Inferior parietal cortex (tissue), 1 donor: ENCODE data around the gene FRMD4A.
"Not testable (repeated sequence)": the region's sequence is repeated elsewhere in the genome, so short reads cannot be mapped to it uniquely, and the experiment has no call there.

Experiments
- DNase-seq: peaks from one replicate; pipeline ENCODE4 v3.0.0-alpha.2; 2016; ENCODE audit errors: extremely low spot score

Gene FRMD4A

DNA sequence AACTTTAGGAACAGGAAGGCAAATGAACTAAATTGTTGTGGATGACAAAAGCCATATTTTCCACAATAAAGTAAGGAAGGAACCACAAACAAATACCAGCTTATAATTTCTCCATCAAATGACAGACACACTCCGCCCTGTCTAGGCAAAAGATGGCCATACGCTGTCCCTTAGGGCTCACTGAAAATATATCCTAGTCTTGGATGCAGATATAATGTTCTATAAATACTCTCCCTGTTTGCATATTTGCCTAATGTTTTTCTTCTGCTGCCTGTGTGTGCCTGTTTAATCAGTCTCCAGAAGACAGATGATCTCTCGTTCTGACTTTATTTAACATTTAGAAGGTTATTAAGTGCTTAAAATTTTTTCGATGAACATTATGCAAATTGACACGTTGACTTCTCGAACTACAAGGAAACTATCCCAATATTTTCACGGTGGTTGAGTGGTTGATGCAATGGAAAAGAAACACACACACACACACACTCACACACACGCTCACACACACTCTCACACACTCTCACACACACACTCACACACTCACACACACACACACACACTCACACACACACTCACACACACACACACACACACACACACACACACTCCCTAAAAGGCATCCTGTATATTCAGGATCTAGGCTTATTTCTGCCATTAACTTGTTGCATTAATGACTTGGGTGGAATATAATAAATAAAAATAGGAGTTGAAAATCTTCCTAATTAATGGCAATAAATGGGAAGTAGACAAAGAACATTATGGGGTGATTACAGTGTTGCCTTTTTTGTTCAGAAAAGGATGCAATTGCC, 446.9 kb downstream of the FRMD4A start:
- no peak for DNase-seq

DNA sequence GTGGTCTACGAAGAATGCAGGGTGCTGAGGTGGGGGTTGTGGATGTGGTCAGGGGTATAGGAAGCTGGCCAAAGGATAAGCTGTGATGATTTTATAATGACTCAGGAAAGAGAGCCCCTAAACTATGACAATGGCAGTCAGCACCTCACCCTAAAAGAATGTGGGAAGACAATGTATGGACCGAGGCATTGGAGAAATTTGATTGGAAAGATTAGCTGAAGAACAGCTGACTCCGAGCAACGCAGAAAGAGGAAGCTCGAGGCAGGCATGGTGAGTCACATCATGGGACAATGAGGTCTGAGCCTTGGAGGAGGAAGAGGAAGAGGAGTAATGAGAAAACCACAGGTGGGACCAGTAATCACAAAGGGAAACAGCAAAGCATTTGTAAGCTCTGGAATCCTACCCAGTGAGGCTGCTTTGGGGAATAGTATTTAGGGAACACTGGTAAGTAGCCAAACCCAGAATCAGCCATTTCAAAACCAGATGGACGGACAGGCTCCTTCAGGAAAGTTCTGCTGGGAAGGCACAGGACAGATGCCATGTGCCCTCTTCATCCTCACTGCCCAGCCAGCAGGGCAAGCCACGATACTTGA, 448.5 kb downstream of the FRMD4A start:
- DNase-seq: no peak

- no peak for DNase-seq
These were observed 450.0 kb downstream of the FRMD4A start for GRCh38 chr10:13880760-13881159.

DNA sequence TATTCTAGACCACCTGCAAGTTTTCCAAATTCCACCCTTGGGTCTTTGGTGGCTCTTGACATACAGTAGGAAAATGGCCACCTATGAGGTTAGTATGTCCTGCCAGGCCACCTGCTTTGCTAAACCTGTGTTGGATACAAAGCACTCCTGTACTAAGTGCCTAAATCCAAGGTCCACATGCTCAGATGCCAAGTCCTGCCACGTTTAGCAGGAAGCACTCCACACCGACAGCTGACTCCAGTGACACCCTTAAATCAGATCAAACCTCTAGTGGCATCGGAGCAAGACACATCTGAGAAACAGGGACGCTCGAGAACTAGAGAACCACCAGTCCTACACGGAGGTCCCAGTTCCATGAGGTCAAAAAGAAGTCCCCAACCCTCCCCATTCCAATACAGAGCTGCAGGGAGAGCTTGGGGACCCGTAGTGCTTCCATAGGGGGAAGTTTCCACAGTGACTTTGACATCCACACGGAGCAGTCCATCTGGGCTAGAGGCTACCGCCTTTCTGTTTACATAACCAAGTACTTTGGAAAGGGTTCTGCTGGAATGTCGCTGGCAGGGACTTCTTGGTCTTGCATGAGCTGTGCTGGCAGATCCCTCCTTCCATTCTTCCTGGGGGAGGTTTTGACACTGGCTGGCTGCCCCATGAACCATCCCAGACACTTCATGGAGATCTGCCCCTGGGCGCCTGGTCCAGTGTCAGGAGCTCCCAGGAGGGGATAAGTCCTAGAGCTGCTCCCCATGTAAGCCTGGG, 453.4 kb downstream of the FRMD4A start:
- DNase-seq: no peak

GRCh38 chr10:13873196-13873595, 457.5 kb downstream of the FRMD4A start:
- DNase-seq: no peak

DNA sequence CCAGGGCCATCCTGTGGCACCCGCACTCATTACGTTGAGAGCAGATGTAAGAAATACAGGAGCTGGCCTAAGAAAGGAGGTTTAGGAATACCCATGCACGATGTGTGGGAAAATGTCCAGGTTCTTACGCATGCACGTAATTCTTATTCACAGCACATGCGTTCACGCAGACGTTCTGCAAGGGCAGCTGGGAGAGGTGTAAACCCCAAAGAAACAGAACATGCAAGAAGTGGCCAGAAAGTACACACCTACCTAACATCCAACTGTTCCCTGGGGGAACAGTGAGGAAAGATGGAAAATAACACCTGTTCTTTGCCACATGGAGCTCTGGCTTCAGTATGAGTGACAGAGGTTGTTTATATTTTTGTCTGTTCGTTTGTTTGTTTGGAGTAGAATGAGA, 458.3 kb downstream of the FRMD4A start:
- DNase-seq: peak; percentile 49

GRCh38 chr10:13871776-13872175, 458.9 kb downstream of the FRMD4A start:
- no peak for DNase-seq

DNA sequence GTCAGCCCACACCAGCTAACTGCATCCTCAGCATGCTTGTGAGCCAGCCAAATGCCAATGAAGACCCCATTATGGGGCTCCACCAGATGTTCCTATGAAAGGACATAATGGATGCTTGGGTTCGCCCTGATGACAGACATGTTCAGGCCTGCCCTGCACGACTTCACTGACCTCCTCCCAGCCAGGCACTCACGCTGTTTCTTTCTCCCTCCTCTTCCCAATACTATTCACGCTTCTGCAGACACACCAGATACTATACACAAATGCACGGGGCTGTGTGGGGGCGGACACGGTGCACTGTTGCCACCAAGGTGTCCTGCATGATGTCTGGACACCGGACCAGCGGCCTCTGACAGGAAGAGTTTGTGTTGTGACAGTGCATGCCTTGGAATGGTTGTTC, 459.7 kb downstream of the FRMD4A start:
- no peak for DNase-seq

DNA sequence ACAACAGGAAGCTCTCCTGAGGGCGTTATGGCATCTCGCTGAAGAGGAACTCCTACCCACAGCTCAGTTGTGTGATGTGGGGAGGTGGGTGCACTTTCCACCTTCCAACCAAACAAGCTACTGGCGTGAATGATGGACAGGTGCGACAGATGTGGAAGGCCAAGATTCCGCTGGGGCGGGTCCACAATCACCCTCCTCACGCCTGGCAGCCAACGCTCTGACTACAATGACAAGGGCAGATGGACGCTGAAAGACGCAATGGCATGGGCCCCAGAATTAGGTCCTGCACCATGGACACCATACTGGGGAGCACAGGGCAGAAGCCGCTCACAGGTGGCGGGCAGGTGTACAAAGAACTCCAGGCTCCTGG, 461.4 kb downstream of the FRMD4A start:
- DNase-seq: no peak

DNA sequence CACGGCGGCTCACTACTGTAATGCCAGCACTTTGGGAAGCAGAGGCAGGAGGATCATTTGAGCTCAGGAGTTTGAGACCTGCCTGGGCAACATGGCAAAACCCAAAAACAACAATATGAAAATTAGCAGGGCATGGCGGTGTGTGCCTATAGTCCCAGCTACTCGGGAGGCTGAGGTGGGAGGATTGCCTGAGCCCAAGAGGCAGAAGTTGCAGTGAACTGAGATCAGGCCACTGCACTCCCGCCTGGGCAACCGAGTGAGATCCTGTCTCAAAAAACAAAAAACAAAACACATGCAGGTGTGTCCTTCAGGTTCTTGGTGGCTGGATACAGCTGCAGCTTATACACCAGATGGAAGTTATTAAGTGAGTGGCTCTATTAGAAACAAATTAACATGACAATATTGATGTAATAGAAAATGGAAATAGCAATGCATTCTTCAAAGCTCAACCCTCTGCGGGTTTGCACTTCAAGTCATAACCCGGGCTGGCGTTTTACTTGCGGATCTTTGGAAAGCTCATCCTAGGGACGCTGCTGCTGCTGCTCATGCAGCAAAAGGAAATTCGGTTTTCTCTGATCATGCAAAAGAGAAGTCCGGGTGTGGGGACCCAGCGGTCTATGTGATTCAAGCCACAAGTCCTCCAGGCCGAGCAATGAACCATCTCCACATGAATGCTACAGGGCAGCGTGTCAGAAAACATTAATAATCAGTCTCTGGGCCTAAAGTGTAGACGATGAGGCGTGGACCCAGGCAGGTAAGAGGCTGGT, 462.0 kb downstream of the FRMD4A start:
- DNase-seq: no peak

GRCh38 chr10:13867822-13868221, 462.9 kb downstream of the FRMD4A start:
- no peak for DNase-seq

DNA sequence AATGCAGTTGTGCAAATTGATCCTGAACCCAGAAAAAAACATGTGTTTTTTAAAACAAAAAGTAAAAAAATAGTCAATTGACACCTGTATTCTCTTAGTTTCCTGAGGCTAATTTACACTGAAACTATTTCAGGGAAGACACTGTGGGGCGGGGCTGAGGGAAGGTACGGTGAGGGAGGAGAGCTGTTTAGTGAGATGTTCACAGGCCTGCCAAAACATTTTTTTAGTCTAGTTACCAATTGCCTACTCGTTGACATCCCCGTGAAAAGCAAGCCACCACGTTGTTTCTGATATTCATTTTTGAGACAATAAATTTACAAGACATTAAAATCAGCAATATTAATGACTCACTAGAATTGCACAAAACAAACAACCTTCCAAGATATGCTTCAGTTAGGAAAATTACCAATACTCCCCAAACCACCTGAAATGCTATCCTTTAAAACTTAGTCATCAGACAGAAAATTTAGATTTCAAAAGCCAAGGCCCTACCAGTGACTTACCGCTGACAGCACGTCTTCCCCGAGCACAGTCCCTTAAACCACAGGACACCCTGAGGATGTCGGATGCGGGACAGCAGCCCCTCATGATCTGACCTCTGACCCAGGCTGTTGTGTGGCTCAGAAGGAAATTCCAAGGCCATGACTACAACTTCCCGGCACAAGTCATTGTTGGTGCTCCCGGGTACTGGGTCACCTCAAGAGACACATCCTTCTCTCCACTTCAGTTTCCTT, 464.8 kb downstream of the FRMD4A start:
- DNase-seq: no peak

DNA sequence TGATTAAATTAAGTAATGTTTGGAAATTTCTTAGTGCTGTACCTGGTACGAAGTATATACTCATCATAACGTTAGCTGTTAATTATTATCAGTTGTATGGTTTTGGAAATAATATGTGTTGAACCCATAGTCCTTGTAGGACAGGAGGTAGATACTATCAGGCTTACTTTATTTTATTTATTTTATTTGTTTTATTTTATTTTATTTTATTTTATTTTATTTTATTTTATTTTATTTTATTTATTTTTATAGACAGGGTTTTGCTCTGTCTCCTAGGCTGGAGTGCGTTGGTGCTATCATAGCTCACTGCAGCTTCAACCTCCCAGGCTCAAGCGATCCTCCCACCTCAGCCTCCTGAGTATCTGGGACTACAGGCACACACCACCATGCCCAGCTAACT, 465.5 kb downstream of the FRMD4A start:
- not testable (repeated sequence) for DNase-seq

GRCh38 chr10:13862546-13863233, 468.0 kb downstream of the FRMD4A start:
- no peak for DNase-seq

DNA sequence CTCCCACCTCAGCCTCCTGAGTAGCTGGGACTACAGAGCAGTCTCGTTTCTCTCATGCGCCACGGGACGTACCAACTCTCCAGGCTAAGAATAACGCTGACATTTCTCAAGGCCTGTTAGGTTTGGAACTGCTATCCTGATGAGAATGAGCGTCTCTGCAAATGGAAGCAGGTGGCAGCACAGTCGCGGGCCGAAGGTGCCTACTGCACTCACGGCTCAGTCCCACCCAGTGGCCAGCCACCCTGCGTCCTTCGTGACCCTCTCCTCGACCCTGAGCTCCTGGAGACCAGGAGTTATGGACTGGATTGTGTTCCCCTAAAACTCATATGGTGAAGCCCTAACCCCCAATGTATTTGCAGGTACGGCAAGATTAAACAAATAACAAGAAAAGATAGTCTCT, 469.8 kb downstream of the FRMD4A start:
- DNase-seq: no peak

DNA sequence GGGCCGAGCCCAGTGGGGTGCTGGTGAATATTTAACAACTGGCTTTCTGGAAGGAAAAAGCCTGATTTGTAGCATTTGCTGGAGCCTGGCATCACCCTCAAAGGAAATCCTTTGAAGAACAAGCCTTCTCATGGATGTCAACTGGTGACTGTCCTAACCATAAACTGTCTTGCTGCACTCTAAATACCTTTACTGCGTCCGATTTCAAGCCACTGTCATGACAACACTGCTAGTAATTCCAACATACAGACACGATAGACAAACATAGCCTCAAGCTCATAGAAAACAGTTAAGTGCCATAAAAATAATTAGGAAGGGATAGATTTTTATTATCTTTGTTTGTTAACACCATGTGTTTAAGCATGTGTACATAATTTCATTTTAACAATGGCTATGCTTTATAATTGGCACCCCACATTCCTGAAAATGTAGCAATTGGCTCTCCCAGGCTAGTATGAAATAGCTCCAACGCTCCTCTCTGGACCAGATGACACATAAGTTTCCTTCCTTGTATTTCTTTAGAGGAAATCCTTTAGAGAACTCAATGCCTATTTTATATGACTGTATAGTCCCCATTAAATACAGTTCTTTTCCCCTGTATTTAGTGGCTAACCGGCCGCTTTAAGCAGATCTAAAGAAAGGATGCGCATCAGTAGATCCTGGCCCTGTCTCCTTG, 470.6 kb downstream of the FRMD4A start:
- no peak for DNase-seq

DNA sequence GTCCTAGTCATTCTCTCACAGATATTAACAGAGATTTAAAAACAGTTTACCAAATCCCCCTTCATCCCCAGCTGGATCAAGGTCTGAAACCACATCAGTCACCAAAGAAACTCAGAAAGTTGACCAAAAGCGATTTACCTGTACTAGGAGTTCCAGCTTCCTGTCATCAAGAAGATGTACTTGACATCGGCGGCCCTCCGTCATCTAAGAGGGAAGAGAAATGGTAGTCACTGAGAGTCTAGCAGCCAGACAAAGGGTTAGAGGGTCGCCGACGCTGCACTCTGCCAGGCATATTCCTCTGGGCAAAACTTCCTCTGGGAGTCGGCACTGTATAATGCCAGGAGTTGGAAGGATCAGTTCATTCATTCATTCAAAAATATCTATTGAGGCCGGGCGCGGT, 472.0 kb downstream of the FRMD4A start:
- no peak for DNase-seq

DNA sequence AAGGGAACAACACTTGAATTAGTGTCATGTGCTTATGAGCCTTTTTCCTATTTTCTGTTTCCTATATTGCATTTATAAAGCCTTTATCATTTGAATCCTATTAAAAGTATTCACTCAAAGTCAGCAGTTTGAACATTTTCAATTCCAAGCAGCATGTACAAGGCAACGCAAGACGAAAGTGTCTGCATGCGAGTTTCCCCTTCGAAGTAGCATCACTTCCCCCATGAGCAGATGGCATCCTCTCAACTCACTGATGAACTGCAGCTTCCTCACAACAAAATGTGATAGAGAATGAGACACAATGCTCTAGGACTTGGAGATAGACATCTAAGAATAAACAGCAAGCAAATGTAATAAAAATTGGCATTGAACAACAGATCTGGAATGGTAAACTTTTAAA, 473.3 kb downstream of the FRMD4A start:
- DNase-seq: no peak

- DNase-seq: no peak
These were observed 476.9 kb downstream of the FRMD4A start for GRCh38 chr10:13853854-13854253.

- no peak for DNase-seq
These were observed 477.9 kb downstream of the FRMD4A start for GRCh38 chr10:13852872-13853271.
